ENCODE results near the gene AGAP1. TPM values are rescaled to one million over a fixed set of nuclear protein-coding genes. Genes with fewer than 3 reads are reported as not detected.

The AGAP1 gene
- total RNA-seq, 3 donors from 2014 or later (not counting 1 experiment from before 2014, with no cell fraction given), result 42.0 to 56.4 (median 45.7) TPM

GRCh38 chr2:235649418-235649817 is 155.6 kb downstream of the AGAP1 start:
- H3K4me3 Mint-ChIP-seq, result no peak overlapping the region
- no peaks in the 10 kb centered on the region for H3K4me1 Mint-ChIP-seq
- no peak overlapping the region for H3K27ac ChIP-seq (ENCODE audit: low read length)
- no peaks in the 10 kb centered on the region for H3K36me3 ChIP-seq (ENCODE audit: control insufficient read depth, insufficient read depth, low read length)
- intact Hi-C loops (cut with micrococcal nuclease), result no loop called here
- no peak for ATAC-seq
- no peaks in the 10 kb centered on the region for H3K9me3 Mint-ChIP-seq
- H3K4me3 ChIP-seq (ENCODE audit: low read length), result no peak overlapping the region
- no peaks in the 10 kb centered on the region for H3K36me3 Mint-ChIP-seq
- no peak for TF ChIP-seq CTCF (IDR thresholded peaks at IDR 0.05)
- no peaks in the 10 kb centered on the region for H3K9me3 ChIP-seq (ENCODE audit: control insufficient read depth, insufficient read depth, low read length)
- no peak overlapping the region for H3K27ac Mint-ChIP-seq
- 70% methylated on average over 6 of the region's 9 CpGs for WGBS (ENCODE audit: insufficient coverage)
- DNase-seq, result no peak
- peaks cover 10 to 11% of the 10 kb centered on the region in 2 donors for H3K27me3 Mint-ChIP-seq (ENCODE audit: low read depth in 2 of 2)
- H3K4me1 ChIP-seq (ENCODE audit: control insufficient read depth, insufficient read depth, low read length), result no peaks in the 10 kb centered on the region
- H3K27me3 ChIP-seq (ENCODE audit: control insufficient read depth, insufficient read depth, low read length), result no peaks in the 10 kb centered on the region

GRCh38 chr2:235651643-235652042 is 157.8 kb downstream of the AGAP1 start:
- no peaks in the 10 kb centered on the region for H3K36me3 Mint-ChIP-seq
- no peak overlapping the region for H3K27ac ChIP-seq (ENCODE audit: low read length)
- H3K4me3 ChIP-seq (ENCODE audit: low read length), result no peak overlapping the region
- H3K27me3 Mint-ChIP-seq (ENCODE audit: low read depth in 2 of 2), result peaks cover 11 to 30% of the 10 kb centered on the region in 2 donors
- H3K9me3 Mint-ChIP-seq, result no peaks in the 10 kb centered on the region
- H3K9me3 ChIP-seq (ENCODE audit: control insufficient read depth, insufficient read depth, low read length), result no peaks in the 10 kb centered on the region
- H3K36me3 ChIP-seq (ENCODE audit: control insufficient read depth, insufficient read depth, low read length), result no peaks in the 10 kb centered on the region
- H3K4me3 Mint-ChIP-seq, result no peak overlapping the region
- H3K4me1 Mint-ChIP-seq, result no peaks in the 10 kb centered on the region
- WGBS (ENCODE audit: insufficient coverage), result 93% methylated on average over 7 of the region's 7 CpGs
- intact Hi-C loops (cut with micrococcal nuclease), result no loop called here
- H3K4me1 ChIP-seq (ENCODE audit: control insufficient read depth, insufficient read depth, low read length), result no peaks in the 10 kb centered on the region
- H3K27ac Mint-ChIP-seq, result no peak overlapping the region
- no peak for ATAC-seq
- H3K27me3 ChIP-seq (ENCODE audit: control insufficient read depth, insufficient read depth, low read length), result no peaks in the 10 kb centered on the region
- no peak for DNase-seq
- TF ChIP-seq CTCF (IDR thresholded peaks at IDR 0.05), result no peak

- Mint-ChIP-seq H3K9me3 (no peaks in the 10 kb centered on the region), H3K27ac (no peak overlapping the region), H3K4me1 (no peaks in the 10 kb centered on the region), H3K4me3 (no peak overlapping the region), H3K36me3 (no peaks in the 10 kb centered on the region), H3K27me3 (ENCODE audit: low read depth in 2 of 2) (peaks cover 24 to 45% of the 10 kb centered on the region in 2 donors)
- no peak for TF ChIP-seq CTCF (IDR thresholded peaks at IDR 0.05)
- WGBS (ENCODE audit: insufficient coverage), result 68% methylated on average over 7 of the region's 9 CpGs
- Histone ChIP-seq H3K27ac (ENCODE audit: low read length) (no peak overlapping the region), H3K27me3 (ENCODE audit: control insufficient read depth, insufficient read depth, low read length) (peaks cover 8% of the 10 kb centered on the region), H3K36me3 (ENCODE audit: control insufficient read depth, insufficient read depth, low read length) (no peaks in the 10 kb centered on the region), H3K9me3 (ENCODE audit: control insufficient read depth, insufficient read depth, low read length) (no peaks in the 10 kb centered on the region), H3K4me3 (ENCODE audit: low read length) (no peak overlapping the region), H3K4me1 (ENCODE audit: control insufficient read depth, insufficient read depth, low read length) (no peaks in the 10 kb centered on the region)
- intact Hi-C loops (cut with micrococcal nuclease), result no loop called here
- ATAC-seq (no peak), DNase-seq (no peak)
Observed at GRCh38 chr2:235654103-235654813, 160.4 kb downstream of the AGAP1 start.

All from natural killer cell (primary cell).